GM12878 (cell line): ENCODE measurements around the gene AMZ2. TPM values are rescaled to one million over a fixed set of nuclear protein-coding genes. Genes with fewer than 3 reads are reported as not detected.

ENCODE experiments used
- ATAC-seq: fragments of 200-7000 bp; cut with Tn5 transposase; 3 replicates; pipeline ENCODE4 v1.9.1; 2020; ENCODE audit warnings: mild to moderate bottlenecking, moderate library complexity
- BruUV-seq: library from RNA; stranded (reverse); fragments of 400-500 nt; replicated peaks from 2 replicates; lab custom pipeline; 2021; lab: Mats Ljungman, UMichigan
- CTCF ChIA-PET: fragments of 300-600 bp; sonication (Branson Sonifier 250); formaldehyde crosslinking; extraction: SDS; loops from one replicate; lab custom pipeline; 2021; ENCODE audit warnings: inconsistent platforms; lab: Yijun Ruan, JAX
- POLR2A ChIA-PET: fragments of 350-600 bp; formaldehyde crosslinking; extraction: SDS; loops from one replicate; lab custom pipeline; 2021; ENCODE audit warnings: inconsistent platforms; lab: Charles Lee
- RAD21 ChIA-PET: fragments of 300-600 bp; sonication (Branson Sonifier 250); formaldehyde crosslinking; loops from one replicate; lab custom pipeline; 2023; ENCODE audit warnings: antibody characterized with exemption; ENCODE audit not compliant: unreplicated experiment; lab: Charles Lee
- SMC1A ChIA-PET: fragments of 300-600 bp; sonication (Branson Sonifier 250); formaldehyde crosslinking; loops from one replicate; lab custom pipeline; 2023; ENCODE audit not compliant: unreplicated experiment, uncharacterized antibody; lab: Charles Lee
- DNase-seq: peaks from one replicate; pipeline ENCODE4 v3.0.0-alpha.2; 2011; ENCODE audit warnings: low read depth, low spot score
- FAIRE-seq: peaks from 3 replicates; lab custom pipeline; 2011; peaks lifted over from hg19 to GRCh38; lab: Jason Lieb, UNC
- H2AFZ ChIP-seq: 2 replicates; pipeline ENCODE4 v1.6.0; 2011; ENCODE audit warnings: low read depth, low read length, control low read depth; ENCODE audit not compliant: control insufficient read depth
- H3K27ac ChIP-seq: 2 replicates; pipeline ENCODE4 v1.5.1; 2011; ENCODE audit warnings: control low read depth; ENCODE audit not compliant: control insufficient read depth, insufficient read depth
- H3K27me3 ChIP-seq, 2 experiments: replicated peaks in 1 of 2; 2 replicates each; pipeline versions ENCODE4 v1.6.0 to v1.6.1; 2011; ENCODE audit warnings: low read length in 1 of 2; ENCODE audit not compliant: control insufficient read depth in 2 of 2, insufficient read depth in 2 of 2
- H3K36me3 ChIP-seq, 2 experiments: 2 replicates each; pipeline ENCODE4 v1.5.1; 2011; ENCODE audit warnings: low read length in 1 of 2; ENCODE audit not compliant: control insufficient read depth in 2 of 2, insufficient read depth in 2 of 2
- H3K4me1 ChIP-seq: 2 replicates; pipeline ENCODE4 v1.6.1; 2011; ENCODE audit warnings: mild to moderate bottlenecking, low read length, moderate library complexity, mixed read lengths; ENCODE audit not compliant: control insufficient read depth, insufficient read depth
- H3K4me2 ChIP-seq: 2 replicates; pipeline ENCODE4 v1.6.0; 2011; ENCODE audit warnings: control low read depth; ENCODE audit not compliant: control insufficient read depth, insufficient read depth
- H3K4me3 ChIP-seq: fragments of 200-600 bp; sonication (generic); 2 replicates; pipeline ENCODE4 v1.5.1; 2016
- H3K79me2 ChIP-seq: 2 replicates; pipeline ENCODE4 v1.6.0; 2011; ENCODE audit warnings: low read length; ENCODE audit not compliant: control insufficient read depth, insufficient read depth
- H3K9ac ChIP-seq: 2 replicates; pipeline ENCODE4 v1.8.0; 2011; ENCODE audit warnings: low read length, control low read depth, mixed read lengths; ENCODE audit not compliant: control insufficient read depth, insufficient read depth
- H3K9me3 ChIP-seq: replicated peaks from 3 replicates; pipeline ENCODE4 v1.5.1; 2011; ENCODE audit warnings: mild to moderate bottlenecking, low read length; ENCODE audit not compliant: control insufficient read depth, insufficient read depth
- H4K20me1 ChIP-seq: 2 replicates; pipeline ENCODE4 v1.6.0; 2011; ENCODE audit not compliant: control insufficient read depth, insufficient read depth
- BCL11A ChIP-seq: IDR thresholded peaks from 2 replicates; pipeline ENCODE4 v1.6.1; 2011; ENCODE audit warnings: low read depth, low read length
- CBFB ChIP-seq: IDR thresholded peaks from 2 replicates; pipeline ENCODE4 v1.6.1; 2016; ENCODE audit warnings: antibody characterized with exemption, low read depth
- CREB1 ChIP-seq: IDR thresholded peaks from 2 replicates; pipeline ENCODE4 v1.6.1; 2012; ENCODE audit warnings: low read depth, mild to moderate bottlenecking, inconsistent platforms
- CREM ChIP-seq: IDR thresholded peaks from 2 replicates; pipeline ENCODE4 v1.6.1; 2014; ENCODE audit warnings: antibody characterized with exemption, low read depth
- FOXK2 ChIP-seq: fragments of 450-650 bp; IDR thresholded peaks from 2 replicates; pipeline ENCODE4 v1.6.1; 2017; ENCODE audit warnings: mild to moderate bottlenecking, moderate library complexity
- HCFC1 ChIP-seq: fragments of 150-350 bp; IDR thresholded peaks from 2 replicates; pipeline ENCODE4 v1.6.1; 2014; ENCODE audit warnings: low read length
- MLLT1 ChIP-seq: fragments of 450-650 bp; IDR thresholded peaks from 2 replicates; pipeline ENCODE4 v1.6.1; 2016; ENCODE audit warnings: mild to moderate bottlenecking
- NFXL1 ChIP-seq: fragments of 450-650 bp; IDR thresholded peaks from 2 replicates; pipeline ENCODE4 v1.6.1; 2017; ENCODE audit warnings: antibody characterized with exemption, mild to moderate bottlenecking, borderline replicate concordance
- RCOR1 ChIP-seq: conservative IDR thresholded peaks from 2 replicates; pipeline ENCODE4 v1.6.1; 2012; ENCODE audit warnings: low read depth, low read length, improper control_type of control experiment
- RUNX3 ChIP-seq: IDR thresholded peaks from 2 replicates; pipeline ENCODE4 v1.6.1; 2012; ENCODE audit warnings: low read length, inconsistent platforms
- SMAD1 ChIP-seq: fragments of 450-650 bp; IDR thresholded peaks from 2 replicates; pipeline ENCODE4 v1.6.1; 2018; ENCODE audit warnings: mild to moderate bottlenecking, low read depth; ENCODE audit not compliant: partially characterized antibody
- ZBTB11 ChIP-seq: fragments of 450-650 bp; formaldehyde crosslinking; IDR thresholded peaks from 2 replicates; pipeline ENCODE4 v1.5.0; 2022; ENCODE audit warnings: mild to moderate bottlenecking, missing genetic modification characterization
- ZSCAN29 ChIP-seq: fragments of 450-650 bp; IDR thresholded peaks from 2 replicates; pipeline ENCODE4 v1.6.1; 2017; ENCODE audit warnings: mild to moderate bottlenecking, moderate library complexity
- WGBS: methylation state at CpG from one replicate; pipeline ENCODE4 v1.1.6; 2016; ENCODE audit warnings: low lambda C conversion rate; ENCODE audit not compliant: insufficient replicate concordance, insufficient coverage; ENCODE audit errors: missing lambda C conversion rate; 5-methylcytosine and 5-hydroxymethylcytosine counted together
- in situ Hi-C: fragments of 300-500 bp; cut with MboI; formaldehyde crosslinking; loops from 9 replicates; pipeline ENCODE4 v1.14.3; 2018; ENCODE audit warnings: mixed read lengths
- intact Hi-C: fragments of 100-400 bp; cut with micrococcal nuclease; formaldehyde crosslinking; loops from one replicate; pipeline ENCODE4 v1.14.2; 2022; ENCODE audit not compliant: unreplicated experiment
- polyA plus RNA-seq, 11 experiments: library from polyadenylated mRNA; depleted of rRNA in 4 of 11; unstranded in 6 of 11; stranded (reverse) in 5 of 11; fragments of >200 nt; fragmentation: Nextera tagmentation in 4 of 11; fragmentation: Illumina TruSeq in 1 of 11; extraction: Ambion mirVana in 4 of 11; extraction: Trizol in 1 of 11; gene quantifications; 1 replicate in 1 of 11; 2 replicates in 10 of 11; pipeline versions ENCODE4 v1.2.1 to v1.2.3, GENCODE V29; 2011 to 2016; ENCODE audit warnings: inconsistent platforms in 2 of 11, missing spikeins in 2 of 11, low read depth in 1 of 11
- total RNA-seq, 4 experiments: library from RNA; depleted of rRNA in 3 of 4; stranded (reverse); fragments of >200 nt in 3 of 4; fragmentation: Illumina TruSeq in 1 of 4; extraction: Trizol in 1 of 4; gene quantifications; 2 replicates each; pipeline versions ENCODE4 v1.2.1 to v1.2.3, GENCODE V29; 2013 to 2021

AMZ2 gene
- total and polyA plus RNA-seq, 10 of the 15 experiments (the other 5 are each of a cell fraction or from before 2014, with no cell fraction given), result 79.1 to 189 (median 126) TPM

DNA sequence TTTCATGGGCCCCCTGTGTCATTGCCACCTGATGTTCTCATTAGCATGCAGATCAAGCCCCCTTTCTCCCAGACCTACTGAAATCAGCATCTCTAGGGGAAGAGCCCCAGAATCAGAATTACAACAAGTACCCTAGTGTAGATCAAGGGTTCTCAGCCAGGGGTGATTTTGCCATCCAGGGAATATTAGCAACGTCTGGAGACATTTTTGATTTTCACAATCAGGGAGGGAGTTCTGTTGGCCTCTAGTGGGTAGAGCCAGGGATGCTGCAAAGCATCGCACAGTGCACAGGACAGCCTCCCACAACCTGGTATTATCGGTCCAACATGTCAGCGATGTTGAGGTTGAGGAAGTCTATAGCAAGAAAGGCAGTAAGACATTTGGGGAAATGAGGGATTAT, 7.3 kb downstream of the AMZ2 start:
- Histone ChIP-seq H3K9me3 (no peaks in the 10 kb centered on the region), H3K4me2 (no peak overlapping the region), H3K79me2 (no peaks in the 10 kb centered on the region), H2AFZ (no peak overlapping the region), H3K9ac (no peak overlapping the region), H3K4me3 (no peak overlapping the region), H4K20me1 (no peaks in the 10 kb centered on the region), H3K36me3 (peaks cover 0 to 9% of the 10 kb centered on the region in 2 experiments; a peak in 3 of 4 replicates), H3K27me3 (no peaks in the 10 kb centered on the region), H3K4me1 (peaks cover 9% of the 10 kb centered on the region; the same call in 1 of the 2 replicates), H3K27ac (no peak overlapping the region)
- POLR2A ChIA-PET, result no interaction called here
- no peak for DNase-seq
- in situ Hi-C loops, result no loop called here
- 60% methylated on average over 4 of the region's 4 CpGs for WGBS
- FAIRE-seq, result no peak
- TF ChIP-seq MLLT1 (no peak), HCFC1 (no peak), CREB1 (no peak), CREM (no peak), RUNX3 (no peak), BCL11A (no peak), CBFB (no peak), FOXK2 (no peak), NFXL1 (no peak), RCOR1 (no peak), ZSCAN29 (no peak), ZBTB11 (CRISPR knock-in tag) (no peak), SMAD1 (no peak)
- intact Hi-C loops, result no loop called here
- no TSS peak for BruUV-seq
- no peak for ATAC-seq
- SMC1A ChIA-PET, result interaction anchor here (0.8 to 1.8 kb wide), 3 partner anchors 17 to 74 kb away, joined by 3 to 8 read pairs (median 3); no protein-coding TSS in a partner anchor
- RAD21 ChIA-PET, result no interaction called here
- CTCF ChIA-PET, result interaction anchor here (1.0 kb wide), 1 partner anchor 49 kb away, joined by 3 read pairs; no protein-coding TSS in a partner anchor
